Activated CD4-positive, alpha-beta memory T cell treated with anti-CD3 and anti-CD28 coated beads for 36 hours (primary cell): ENCODE data around the gene IGSF6. TPM values are rescaled to one million over a fixed set of nuclear protein-coding genes. Genes with fewer than 3 reads are reported as not detected.
"Not testable (repeated sequence)": the region's sequence is repeated elsewhere in the genome, so short reads cannot be mapped to it uniquely, and the experiment has no call there.

Experiments used
- CTCF ChIA-PET: fragments of 350-600 bp; sonication (Branson Sonifier 250); formaldehyde crosslinking; loops from one replicate; lab custom pipeline; 2021; ENCODE audit warnings: antibody characterized with exemption, inconsistent platforms; lab: Charles Lee
- POLR2A ChIA-PET: fragments of 350-600 bp; sonication (Branson Sonifier 250); formaldehyde crosslinking; loops from one replicate; lab custom pipeline; 2021; ENCODE audit warnings: antibody characterized with exemption; lab: Charles Lee
- DNase-seq: peaks from one replicate; pipeline ENCODE4 v3.0.0-alpha.2; 2020
- H3K27ac Mint-ChIP-seq: one replicate; pipeline ENCODE4 v1.8.0; 2021; ENCODE audit warnings: mixed read lengths
- H3K27me3 Mint-ChIP-seq: one replicate; pipeline ENCODE4 v1.8.0; 2021; ENCODE audit warnings: mixed read lengths
- H3K36me3 Mint-ChIP-seq: one replicate; pipeline ENCODE4 v1.8.0; 2021; ENCODE audit warnings: mixed read lengths
- H3K4me1 Mint-ChIP-seq: one replicate; pipeline ENCODE4 v1.8.0; 2021; ENCODE audit warnings: low read depth, mixed read lengths
- H3K4me3 Mint-ChIP-seq: one replicate; pipeline ENCODE4 v1.8.0; 2021; ENCODE audit warnings: mild to moderate bottlenecking, mixed read lengths
- H3K9me3 Mint-ChIP-seq: one replicate; pipeline ENCODE4 v1.8.0; 2021; ENCODE audit warnings: mixed read lengths
- intact Hi-C: fragments of 100-400 bp; cut with micrococcal nuclease; formaldehyde crosslinking; loops from one replicate; pipeline ENCODE4 v1.15.1; 2023
- total RNA-seq, 2 experiments: library from RNA; stranded (reverse); gene quantifications; one replicate each; pipeline ENCODE4 v1.2.3, GENCODE V29; 2021

Gene IGSF6, protein sequence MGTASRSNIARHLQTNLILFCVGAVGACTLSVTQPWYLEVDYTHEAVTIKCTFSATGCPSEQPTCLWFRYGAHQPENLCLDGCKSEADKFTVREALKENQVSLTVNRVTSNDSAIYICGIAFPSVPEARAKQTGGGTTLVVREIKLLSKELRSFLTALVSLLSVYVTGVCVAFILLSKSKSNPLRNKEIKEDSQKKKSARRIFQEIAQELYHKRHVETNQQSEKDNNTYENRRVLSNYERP
- under 1 TPM; 0.12 to 0.14 TPM for total RNA-seq

DNA sequence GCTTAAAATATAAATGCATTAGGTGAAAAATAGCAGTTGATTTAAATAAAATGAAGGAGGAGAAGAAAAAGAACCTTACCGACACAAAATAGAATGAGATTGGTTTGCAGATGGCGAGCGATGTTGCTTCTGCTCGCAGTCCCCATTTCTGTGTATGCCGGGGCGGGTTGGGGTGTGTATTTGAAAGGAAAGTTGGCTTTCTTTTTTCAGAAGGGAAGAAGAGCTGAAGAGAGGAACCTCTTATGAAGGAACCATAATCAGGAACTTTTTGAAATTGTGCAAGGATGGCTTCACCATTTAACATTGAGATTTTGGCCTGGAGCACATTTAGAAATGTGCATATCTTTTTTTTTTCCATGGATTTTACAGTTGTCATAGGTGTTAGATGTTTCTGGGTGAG lies at the start of gene IGSF6:
Gene IGSF6 (minus strand): TSS at position 156 of the 400 bp plus-strand sequence. CDS start 10 bp downstream, at position 146.
- intact Hi-C loops = no loop called here
- Mint-ChIP-seq H3K4me3 (no peak within 1 kb of the TSS), H3K27ac (no peak within 1 kb of the TSS), H3K9me3 (no peaks in the 10 kb centered on the region), H3K4me1 (peaks cover 43% of the 10 kb centered on the region), H3K36me3 (peaks cover 8% of the 10 kb centered on the region), H3K27me3 (no peaks in the 10 kb centered on the region)
- ChIA-PET POLR2A (no interaction called here), CTCF (interaction anchor here (0.7 to 1.0 kb wide), 3 partner anchors 56 to 684 kb away, joined by 3 to 4 read pairs (median 3); no protein-coding TSS in a partner anchor)
- DNase-seq = no peak

DNA sequence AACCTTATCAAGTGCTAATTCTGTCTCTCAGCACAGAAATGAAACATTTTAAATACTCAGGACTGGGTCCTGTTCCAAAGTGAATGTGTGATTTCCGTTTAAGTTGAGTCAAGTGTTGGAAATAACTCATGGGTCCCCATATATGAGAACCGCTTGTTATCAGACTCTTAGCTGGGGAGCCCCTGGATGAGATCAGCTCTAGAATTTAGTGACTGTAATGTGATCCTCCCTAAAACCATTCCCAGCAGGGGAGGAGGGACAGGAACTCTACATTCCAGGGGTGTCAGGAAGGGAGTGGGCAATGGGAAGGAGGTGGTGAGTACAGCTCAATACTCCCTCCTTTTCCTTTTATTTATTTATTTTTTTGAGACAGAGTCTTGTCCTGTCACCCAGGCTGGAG lies 48.9 kb upstream of the IGSF6 start:
- H3K36me3 Mint-ChIP-seq = no peaks in the 10 kb centered on the region

DNA sequence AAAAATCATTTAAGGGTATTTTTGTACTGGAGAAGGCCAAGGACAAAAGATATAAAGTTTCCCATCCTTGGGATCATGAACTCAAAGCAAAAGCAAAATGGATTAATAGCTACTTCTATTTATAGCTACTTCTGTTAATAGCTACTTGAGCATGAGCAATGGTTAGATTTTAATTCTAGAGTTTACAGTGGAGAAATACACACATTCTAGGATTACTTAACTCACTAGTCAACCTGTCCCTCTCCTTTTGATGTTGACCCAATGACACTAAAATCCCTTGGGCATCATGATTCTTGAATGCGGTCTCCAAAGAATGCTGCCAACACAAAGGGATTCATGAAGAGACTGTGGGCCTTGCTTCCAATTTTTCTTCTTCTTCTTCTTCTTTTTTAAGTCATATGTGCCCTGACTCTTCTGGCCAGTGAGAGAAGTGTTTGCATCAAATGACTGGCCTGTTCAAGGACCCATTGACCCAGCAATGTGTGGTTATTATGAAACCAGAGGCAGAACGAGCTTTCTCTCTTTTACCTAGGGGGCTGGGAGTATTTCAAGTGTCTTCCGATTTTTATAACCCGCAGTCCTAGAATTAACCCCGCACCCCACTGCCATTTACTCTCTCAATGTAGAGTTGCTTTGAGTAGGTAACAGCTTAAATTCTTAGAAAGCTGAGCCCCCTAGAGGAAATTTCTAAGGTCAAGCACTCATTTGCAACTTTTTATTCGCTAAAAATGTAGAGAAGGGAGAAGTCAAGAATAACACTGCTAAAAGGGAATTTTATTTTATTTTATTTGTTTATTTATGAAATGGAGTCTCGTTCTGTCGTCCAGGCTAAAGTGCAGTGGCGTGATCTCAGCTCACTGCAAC lies 46.0 kb upstream of the IGSF6 start:
- H3K36me3 Mint-ChIP-seq = no peaks in the 10 kb centered on the region
- H3K27ac Mint-ChIP-seq = no peak overlapping the region
- no peaks in the 10 kb centered on the region for H3K4me1 Mint-ChIP-seq
- intact Hi-C loops = no loop called here
- no peak overlapping the region for H3K4me3 Mint-ChIP-seq
- ChIA-PET POLR2A (no interaction called here), CTCF (interaction anchor here (0.6 to 1.5 kb wide), 4 partner anchors 10 to 41 kb away, joined by 4 to 7 read pairs (median 4); no protein-coding TSS in a partner anchor)
- H3K27me3 Mint-ChIP-seq = no peaks in the 10 kb centered on the region
- no peak for DNase-seq
- H3K9me3 Mint-ChIP-seq = no peaks in the 10 kb centered on the region

More for the DNA sequence above, 48.9 kb upstream of the IGSF6 start:
- H3K4me3 Mint-ChIP-seq = no peak overlapping the region
- no peaks in the 10 kb centered on the region for H3K9me3 Mint-ChIP-seq
- ChIA-PET CTCF (interaction anchor here (0.6 to 1.9 kb wide), 3 partner anchors 17 to 398 kb away, joined by 4 to 5 read pairs (median 4); no protein-coding TSS in a partner anchor), POLR2A (no interaction called here)
- H3K4me1 Mint-ChIP-seq = no peaks in the 10 kb centered on the region
- no peaks in the 10 kb centered on the region for H3K27me3 Mint-ChIP-seq
- DNase-seq = no peak
- intact Hi-C loops = no loop called here
- H3K27ac Mint-ChIP-seq = no peak overlapping the region

DNA sequence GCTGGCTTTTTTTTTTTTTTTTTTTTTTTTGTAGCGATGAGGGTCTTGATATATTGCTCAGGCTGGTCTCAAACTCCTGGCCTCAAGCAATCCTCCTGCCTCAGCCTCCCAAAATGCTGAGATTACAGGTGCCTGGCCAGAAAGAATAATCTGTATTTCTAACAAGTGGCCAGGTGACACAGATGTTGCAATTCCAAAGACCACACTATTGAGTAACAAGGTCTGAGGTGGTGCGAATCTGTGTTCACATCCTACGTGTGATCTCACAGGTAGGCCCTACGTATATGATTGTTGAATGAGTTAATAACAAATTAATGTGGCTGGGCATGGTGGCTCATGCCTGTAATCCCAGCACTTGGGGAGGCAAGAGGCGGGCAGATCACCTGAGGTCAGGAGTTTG lies 44.6 kb upstream of the IGSF6 start:
- Mint-ChIP-seq H3K9me3 (no peaks in the 10 kb centered on the region), H3K4me1 (no peaks in the 10 kb centered on the region), H3K36me3 (no peaks in the 10 kb centered on the region), H3K4me3 (no peak overlapping the region), H3K27ac (no peak overlapping the region), H3K27me3 (no peaks in the 10 kb centered on the region)
- intact Hi-C loops = no loop called here
- ChIA-PET CTCF (no interaction called here), POLR2A (no interaction called here)
- no peak for DNase-seq

DNA sequence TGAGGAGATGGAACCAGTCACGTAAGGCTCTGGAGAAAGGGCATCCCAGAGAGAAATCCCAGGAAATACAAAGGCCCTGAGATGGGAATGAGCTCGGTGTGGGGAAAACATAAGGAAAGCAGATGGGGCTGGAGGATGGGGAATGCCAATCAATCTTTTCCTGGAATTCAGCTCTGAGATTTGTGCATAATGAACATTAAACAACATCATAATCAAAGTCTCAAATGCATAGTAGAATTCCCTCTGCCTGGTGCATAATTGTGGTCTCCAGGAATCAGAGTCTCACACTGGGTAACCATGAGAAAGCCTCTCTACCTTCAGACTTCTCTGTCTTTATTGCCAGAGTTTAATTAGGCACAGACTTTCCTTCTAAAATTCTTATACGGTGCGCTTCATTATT lies 42.2 kb upstream of the IGSF6 start:
- H3K4me3 Mint-ChIP-seq = no peak overlapping the region
- POLR2A ChIA-PET = no interaction called here
- intact Hi-C loops = no loop called here
- H3K4me1 Mint-ChIP-seq = no peaks in the 10 kb centered on the region
- DNase-seq = no peak
- H3K27ac Mint-ChIP-seq = no peak overlapping the region
- CTCF ChIA-PET = interaction anchor here (0.8 kb wide), 1 partner anchor 15 kb away, joined by 3 read pairs; no protein-coding TSS in a partner anchor
- no peaks in the 10 kb centered on the region for H3K36me3 Mint-ChIP-seq
- no peaks in the 10 kb centered on the region for H3K9me3 Mint-ChIP-seq
- peaks cover 2% of the 10 kb centered on the region for H3K27me3 Mint-ChIP-seq

DNA sequence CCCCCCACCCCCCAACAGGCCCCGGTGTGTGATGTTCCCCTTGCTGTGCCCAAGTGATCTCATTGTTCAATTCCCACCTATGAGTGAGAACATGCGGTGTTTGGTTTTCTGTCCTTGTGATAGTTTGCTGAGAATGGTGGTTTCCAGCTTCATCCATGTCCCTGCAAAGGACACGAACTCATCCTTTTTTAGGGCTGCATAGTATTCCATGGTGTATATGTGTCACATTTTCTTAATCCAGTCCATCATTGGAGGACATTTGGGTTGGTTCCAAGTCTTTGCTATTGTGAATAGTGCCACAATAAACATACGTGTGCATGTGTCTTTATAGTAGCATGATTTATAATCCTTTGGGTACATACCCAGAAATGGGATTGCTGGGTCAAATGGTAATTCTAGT lies 38.6 kb upstream of the IGSF6 start:
- H3K4me3 Mint-ChIP-seq, H3K9me3 Mint-ChIP-seq, CTCF ChIA-PET, POLR2A ChIA-PET, DNase-seq, intact Hi-C loops, H3K27ac Mint-ChIP-seq, H3K4me1 Mint-ChIP-seq, H3K36me3 Mint-ChIP-seq, H3K27me3 Mint-ChIP-seq: not testable (repeated sequence)

DNA sequence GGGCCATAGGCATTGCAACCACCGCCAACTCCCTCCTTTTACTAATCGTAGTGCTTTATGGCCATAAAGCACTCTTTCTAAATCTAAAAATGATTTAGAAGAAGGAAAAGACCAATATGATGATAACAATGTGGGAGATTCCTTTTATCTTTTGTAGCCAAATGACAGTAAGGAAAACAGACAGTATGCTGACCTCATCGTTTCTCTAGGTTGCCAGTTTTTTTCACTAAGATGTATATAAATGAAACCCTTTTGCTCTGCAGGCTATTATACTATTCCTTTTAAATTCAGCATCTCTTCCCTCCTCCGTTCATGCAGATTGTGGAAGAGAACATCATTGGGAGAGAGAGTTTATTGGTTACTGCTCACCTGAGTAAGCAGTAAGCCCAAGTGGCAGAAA lies 36.7 kb upstream of the IGSF6 start:
- POLR2A ChIA-PET = no interaction called here
- CTCF ChIA-PET = no interaction called here
- Mint-ChIP-seq H3K9me3 (peaks cover 4% of the 10 kb centered on the region), H3K27me3 (peaks cover 2% of the 10 kb centered on the region), H3K4me1 (no peaks in the 10 kb centered on the region), H3K36me3 (no peaks in the 10 kb centered on the region), H3K27ac (no peak overlapping the region), H3K4me3 (no peak overlapping the region)
- DNase-seq = no peak
- intact Hi-C loops = no loop called here

DNA sequence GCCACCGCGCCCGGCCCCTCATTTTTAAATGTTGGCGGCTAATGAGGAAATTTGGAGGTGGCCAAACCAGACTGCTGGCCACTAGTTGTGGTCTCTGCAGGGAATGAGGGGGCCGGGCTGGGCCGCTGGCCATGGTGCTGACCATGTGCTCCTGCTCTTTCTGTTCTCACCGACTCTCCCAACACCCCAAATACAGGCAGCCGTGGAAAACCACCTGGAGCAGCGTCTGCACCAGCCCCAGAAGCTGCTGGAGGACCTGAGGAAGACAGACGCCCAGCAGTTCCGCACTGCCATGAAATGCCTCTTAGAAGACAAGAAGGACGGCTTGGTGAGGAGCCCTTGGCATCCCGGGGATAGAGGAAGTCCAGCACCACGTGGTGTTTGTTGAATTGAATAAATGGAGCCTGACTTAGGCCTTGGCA lies 32.6 kb upstream of the IGSF6 start:
- Mint-ChIP-seq H3K27ac (no peak overlapping the region), H3K27me3 (peaks cover 5% of the 10 kb centered on the region), H3K36me3 (no peaks in the 10 kb centered on the region), H3K4me3 (no peak overlapping the region), H3K9me3 (peaks cover 4% of the 10 kb centered on the region), H3K4me1 (no peaks in the 10 kb centered on the region)
- intact Hi-C loops = no loop called here
- ChIA-PET CTCF (interaction anchor here (0.9 to 3.1 kb wide), 6 partner anchors 8 to 1198 kb away, joined by 3 to 17 read pairs (median 4); no protein-coding TSS in a partner anchor), POLR2A (no interaction called here)
- DNase-seq = no peak

DNA sequence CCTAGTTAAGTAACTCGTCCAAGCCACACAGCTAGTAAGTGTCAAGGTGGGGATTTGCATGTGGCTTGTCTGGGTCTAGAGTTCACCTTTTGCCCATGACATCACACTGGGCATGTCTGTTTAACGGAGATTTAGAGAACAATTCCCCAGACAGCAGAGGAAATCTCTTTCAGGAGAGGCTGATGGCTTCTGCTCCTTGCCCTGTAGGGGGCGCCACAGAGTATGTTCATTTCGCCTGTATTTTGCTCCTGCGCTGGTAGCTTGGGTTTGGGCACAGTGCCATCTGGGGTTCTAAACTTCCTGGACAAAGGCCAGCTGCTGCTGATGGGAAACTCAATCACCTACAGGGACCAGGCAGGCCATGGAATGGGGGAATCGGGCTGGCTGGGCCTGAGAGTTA lies 31.8 kb upstream of the IGSF6 start:
- CTCF ChIA-PET = interaction anchor here (0.9 to 3.1 kb wide), 9 partner anchors 9 to 398 kb away, joined by 3 to 17 read pairs (median 4); no protein-coding TSS in a partner anchor
- H3K9me3 Mint-ChIP-seq = peaks cover 4% of the 10 kb centered on the region
- peak; percentile 57 for DNase-seq
- intact Hi-C loops = no loop called here
- H3K4me1 Mint-ChIP-seq = no peaks in the 10 kb centered on the region
- no peak overlapping the region for H3K4me3 Mint-ChIP-seq
- H3K27ac Mint-ChIP-seq = no peak overlapping the region
- peaks cover 3% of the 10 kb centered on the region for H3K27me3 Mint-ChIP-seq
- POLR2A ChIA-PET = no interaction called here
- no peaks in the 10 kb centered on the region for H3K36me3 Mint-ChIP-seq

DNA sequence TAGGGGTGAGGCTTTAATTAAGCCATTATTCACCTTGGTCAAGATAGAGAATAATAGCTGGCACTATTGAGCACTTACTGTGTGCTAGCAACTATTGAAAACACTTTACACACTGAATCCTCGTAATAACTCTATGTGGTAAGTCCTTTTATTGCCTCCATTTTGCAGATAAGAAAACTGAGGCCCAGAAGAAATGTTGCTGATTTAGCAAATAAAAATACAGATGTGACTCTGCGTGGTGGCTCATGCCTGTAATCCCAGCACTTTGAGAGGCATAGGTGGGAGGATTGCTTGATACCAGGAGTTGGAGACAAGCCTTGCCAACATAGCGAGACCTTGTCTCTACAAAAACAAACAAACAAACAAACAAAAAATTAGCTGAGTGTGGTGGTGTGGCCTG lies 30.8 kb upstream of the IGSF6 start:
- no peak for DNase-seq
- ChIA-PET CTCF (interaction anchor here (0.6 to 3.1 kb wide), 6 partner anchors 10 to 564 kb away, joined by 3 to 17 read pairs (median 4); no protein-coding TSS in a partner anchor), POLR2A (no interaction called here)
- no peaks in the 10 kb centered on the region for H3K9me3 Mint-ChIP-seq
- H3K36me3 Mint-ChIP-seq = no peaks in the 10 kb centered on the region
- peaks cover 5% of the 10 kb centered on the region for H3K27me3 Mint-ChIP-seq
- H3K4me1 Mint-ChIP-seq = no peaks in the 10 kb centered on the region
- intact Hi-C loops = no loop called here
- H3K4me3 Mint-ChIP-seq = no peak overlapping the region
- H3K27ac Mint-ChIP-seq = no peak overlapping the region

DNA sequence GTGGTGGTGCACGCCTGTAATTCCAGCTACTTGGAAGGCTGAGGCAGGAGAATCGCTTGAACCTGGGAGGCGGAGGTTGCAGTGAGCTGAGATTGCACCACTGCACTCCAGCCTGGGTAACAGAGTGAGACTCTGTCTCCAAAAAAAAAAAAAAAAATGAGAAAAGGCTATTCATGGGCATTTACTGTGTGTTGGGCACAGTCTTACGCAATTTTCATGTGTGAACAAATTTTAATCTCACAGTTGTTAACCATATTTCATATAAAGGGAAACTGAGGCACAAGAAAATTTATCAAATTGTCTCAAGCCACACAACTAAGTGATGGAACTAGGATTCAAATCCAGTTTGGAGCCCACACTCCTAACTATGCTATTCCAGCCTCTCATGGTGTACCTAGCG lies 28.3 kb upstream of the IGSF6 start:
- H3K27me3 Mint-ChIP-seq, H3K4me1 Mint-ChIP-seq, POLR2A ChIA-PET, H3K4me3 Mint-ChIP-seq, H3K36me3 Mint-ChIP-seq, intact Hi-C loops, DNase-seq, H3K9me3 Mint-ChIP-seq, CTCF ChIA-PET, H3K27ac Mint-ChIP-seq: not testable (repeated sequence)

DNA sequence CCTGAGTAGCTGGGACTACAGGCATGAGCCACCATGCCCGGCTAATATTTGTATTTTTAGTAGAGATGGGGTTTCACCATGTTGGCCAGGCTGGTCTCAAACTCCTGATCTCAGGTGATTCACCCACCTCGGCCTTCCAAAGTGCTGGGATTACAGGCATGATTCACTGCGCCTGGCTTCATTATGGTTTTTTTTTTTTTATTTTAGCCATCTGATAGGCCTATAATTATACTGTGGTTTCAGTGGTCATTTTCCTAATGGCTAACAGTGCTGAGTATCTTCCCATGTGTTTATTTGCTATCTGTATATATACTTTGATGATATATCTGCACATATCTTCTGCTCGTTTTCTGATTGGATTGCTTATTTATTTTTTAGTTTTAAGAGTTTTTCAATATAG lies 22.0 kb upstream of the IGSF6 start:
- H3K4me3 Mint-ChIP-seq = not testable (repeated sequence)

More for the DNA sequence above, 22.0 kb upstream of the IGSF6 start:
- H3K9me3 Mint-ChIP-seq, CTCF ChIA-PET, DNase-seq, POLR2A ChIA-PET, H3K36me3 Mint-ChIP-seq, H3K27ac Mint-ChIP-seq, H3K27me3 Mint-ChIP-seq, H3K4me1 Mint-ChIP-seq, intact Hi-C loops: not testable (repeated sequence)
